T follicular helper cell (primary cell): Measurements from ENCODE around the gene DLAT.
A peak's percentile ranks its signal among the peaks of the same experiment; 100 is the strongest.
"Not testable (repeated sequence)": the region's sequence is repeated elsewhere in the genome, so short reads cannot be mapped to it uniquely, and the experiment has no call there.

Experiments used
- DNase-seq: peaks from one replicate; pipeline ENCODE4 v3.0.0-alpha.2; 2020; ENCODE audit warnings: low read depth
- total RNA-seq, 2 experiments: gene quantifications; one replicate each; lab custom pipeline; 2026; lab: John Stamatoyannopoulos, UW

The DLAT gene
- 50.6 to 117 reads per million in 2 experiments for total RNA-seq

- DNase-seq, result peak; percentile 77
Measured at GRCh38 chr11:112024773-112025678, at the start of gene DLAT. DLAT (plus strand) TSS chr11:112025408; CDS start chr11:112025473, 65 bp downstream.

- DNase-seq, result no peak
Measured at GRCh38 chr11:111976119-111976766, 49.0 kb upstream of the DLAT start.

GRCh38 chr11:111976767-111977145, 48.5 kb upstream of the DLAT start:
- DNase-seq, result no peak

GRCh38 chr11:111977146-111978027, 47.8 kb upstream of the DLAT start:
- DNase-seq, result no peak

GRCh38 chr11:111978028-111978771, 47.0 kb upstream of the DLAT start:
- no peak for DNase-seq

GRCh38 chr11:111980062-111980461, 45.1 kb upstream of the DLAT start:
- DNase-seq, result no peak

- DNase-seq, result no peak
Measured at GRCh38 chr11:111981270-111981669, 43.9 kb upstream of the DLAT start.

- DNase-seq, result peak; percentile 33
Measured at GRCh38 chr11:111982019-111982464, 43.2 kb upstream of the DLAT start.

GRCh38 chr11:111982541-111983186, 42.5 kb upstream of the DLAT start:
- no peak for DNase-seq

- DNase-seq, result no peak
Measured at GRCh38 chr11:111983187-111983986, 41.8 kb upstream of the DLAT start.

- no peak for DNase-seq
Measured at GRCh38 chr11:111986589-111986988, 38.6 kb upstream of the DLAT start.

GRCh38 chr11:111990381-111990780, 34.8 kb upstream of the DLAT start:
- no peak for DNase-seq

GRCh38 chr11:111992206-111992855, 32.9 kb upstream of the DLAT start:
- DNase-seq, result no peak

- DNase-seq, result no peak
Measured at GRCh38 chr11:111996129-111996528, 29.1 kb upstream of the DLAT start.

- not testable (repeated sequence) for DNase-seq
Measured at GRCh38 chr11:111996669-111997068, 28.5 kb upstream of the DLAT start.

GRCh38 chr11:111999111-111999510, 26.1 kb upstream of the DLAT start:
- DNase-seq, result no peak

GRCh38 chr11:112000703-112001102, 24.5 kb upstream of the DLAT start:
- DNase-seq, result no peak

- no peak for DNase-seq
Measured at GRCh38 chr11:112002491-112003216, 22.6 kb upstream of the DLAT start.

GRCh38 chr11:112004389-112004788, 20.8 kb upstream of the DLAT start:
- DNase-seq, result no peak
